OCI-LY1 (cell line): ENCODE measurements around the gene FARSB.

Source experiments
- EZH2 ChIP-seq: fragments of 200-600 bp; sonication (generic), shearing (Covaris generic); IDR thresholded peaks from 2 replicates; pipeline ENCODE4 v1.8.0; 2017; ENCODE audit warnings: borderline replicate concordance, mixed run types, mild to moderate bottlenecking, antibody characterized with exemption, low read length, moderate library complexity, mixed read lengths
- TF ChIP-seq, protein P1 (sequence below): fragments of 200-600 bp; sonication (generic), shearing (Covaris generic); IDR thresholded peaks from 2 replicates; pipeline ENCODE4 v1.5.1; 2017; ENCODE audit warnings: mild to moderate bottlenecking, antibody characterized with exemption, low read length, moderate library complexity, mixed read lengths

GRCh38 chr2:222649801-222650200 lies 6.1 kb downstream of the FARSB start:
- TF ChIP-seq, protein P1, sequence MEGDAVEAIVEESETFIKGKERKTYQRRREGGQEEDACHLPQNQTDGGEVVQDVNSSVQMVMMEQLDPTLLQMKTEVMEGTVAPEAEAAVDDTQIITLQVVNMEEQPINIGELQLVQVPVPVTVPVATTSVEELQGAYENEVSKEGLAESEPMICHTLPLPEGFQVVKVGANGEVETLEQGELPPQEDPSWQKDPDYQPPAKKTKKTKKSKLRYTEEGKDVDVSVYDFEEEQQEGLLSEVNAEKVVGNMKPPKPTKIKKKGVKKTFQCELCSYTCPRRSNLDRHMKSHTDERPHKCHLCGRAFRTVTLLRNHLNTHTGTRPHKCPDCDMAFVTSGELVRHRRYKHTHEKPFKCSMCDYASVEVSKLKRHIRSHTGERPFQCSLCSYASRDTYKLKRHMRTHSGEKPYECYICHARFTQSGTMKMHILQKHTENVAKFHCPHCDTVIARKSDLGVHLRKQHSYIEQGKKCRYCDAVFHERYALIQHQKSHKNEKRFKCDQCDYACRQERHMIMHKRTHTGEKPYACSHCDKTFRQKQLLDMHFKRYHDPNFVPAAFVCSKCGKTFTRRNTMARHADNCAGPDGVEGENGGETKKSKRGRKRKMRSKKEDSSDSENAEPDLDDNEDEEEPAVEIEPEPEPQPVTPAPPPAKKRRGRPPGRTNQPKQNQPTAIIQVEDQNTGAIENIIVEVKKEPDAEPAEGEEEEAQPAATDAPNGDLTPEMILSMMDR = no peak
- TF ChIP-seq EZH2 = no peak
